AG04450 (cell line): ENCODE results near the gene WASF3. TPM values are rescaled to one million over a fixed set of nuclear protein-coding genes. Genes with fewer than 3 reads are reported as not detected.

Source experiments
- CTCF ChIA-PET: fragments of 300-600, 350-600 bp; formaldehyde crosslinking; extraction: SDS; loops from one replicate; lab custom pipeline; 2022; ENCODE audit warnings: antibody characterized with exemption, inconsistent platforms; lab: Charles Lee
- POLR2A ChIA-PET: fragments of 350-600 bp; formaldehyde crosslinking; extraction: SDS; loops from one replicate; lab custom pipeline; 2021; ENCODE audit warnings: antibody characterized with exemption, inconsistent platforms; lab: Yijun Ruan, JAX
- DNase-seq: peaks from one replicate; pipeline ENCODE4 v3.0.0-alpha.2; 2011; ENCODE audit warnings: low read depth, low spot score
- H3K27ac ChIP-seq: one replicate; pipeline ENCODE4 v1.5.1; 2012; ENCODE audit warnings: low read depth, low read length, control low read depth
- H3K27me3 ChIP-seq: one replicate; pipeline ENCODE4 v1.6.0; 2012; ENCODE audit warnings: low read length; ENCODE audit not compliant: control insufficient read depth, insufficient read depth
- H3K4me3 ChIP-seq: 2 replicates; pipeline ENCODE4 v1.5.1; 2011; ENCODE audit warnings: mild to moderate bottlenecking, low read depth, low read length, control low read depth
- H3K9me3 ChIP-seq: 2 replicates; pipeline ENCODE4 v1.5.1; 2012; ENCODE audit warnings: low read length; ENCODE audit not compliant: control insufficient read depth, insufficient read depth
- CTCF ChIP-seq: IDR thresholded peaks from 2 replicates; pipeline ENCODE4 v1.5.1; 2011; ENCODE audit warnings: low read depth, low read length, control low read depth, inconsistent platforms
- polyA plus RNA-seq: library from polyadenylated mRNA; depleted of rRNA; stranded (reverse); fragments of >200 nt; gene quantifications from 2 replicates; pipeline ENCODE4 v1.2.3, GENCODE V29; 2011

WASF3 gene
- polyA plus RNA-seq, 1 experiment: 11.3 TPM

GRCh38 chr13:26694609-26695359, 137.3 kb downstream of the WASF3 start:
- no peak for TF ChIP-seq CTCF
- H3K27ac ChIP-seq: no peak overlapping the region
- CTCF ChIA-PET: interaction anchor here (0.9 to 6.6 kb wide), 3 partner anchors 65 to 510 kb away, joined by 3 to 174 read pairs (median 4); no protein-coding TSS in a partner anchor
- H3K9me3 ChIP-seq: no peaks in the 10 kb centered on the region
- H3K27me3 ChIP-seq: peaks cover 3% of the 10 kb centered on the region
- no peak overlapping the region for H3K4me3 ChIP-seq
- DNase-seq: no peak
- POLR2A ChIA-PET: interaction anchor here (0.6 to 0.8 kb wide), 2 partner anchors 136 to 508 kb away, joined by 3 to 5 read pairs; no protein-coding TSS in a partner anchor

GRCh38 chr13:26695360-26695705, 137.8 kb downstream of the WASF3 start:
- ChIA-PET POLR2A (interaction anchor here (0.6 to 0.8 kb wide), 2 partner anchors 137 to 509 kb away, joined by 3 to 5 read pairs; no protein-coding TSS in a partner anchor), CTCF (interaction anchor here (0.9 to 6.6 kb wide), 4 partner anchors 65 to 510 kb away, joined by 3 to 174 read pairs (median 8); no protein-coding TSS in a partner anchor)
- Histone ChIP-seq H3K9me3 (no peaks in the 10 kb centered on the region), H3K27ac (no peak overlapping the region), H3K4me3 (no peak overlapping the region), H3K27me3 (peaks cover 3% of the 10 kb centered on the region)
- TF ChIP-seq CTCF: no peak
- no peak for DNase-seq

GRCh38 chr13:26695891-26696311, 138.4 kb downstream of the WASF3 start:
- no peak for DNase-seq
- Histone ChIP-seq H3K4me3 (no peak overlapping the region), H3K27ac (no peak overlapping the region), H3K27me3 (peaks cover 3% of the 10 kb centered on the region), H3K9me3 (no peaks in the 10 kb centered on the region)
- no peak for TF ChIP-seq CTCF
- ChIA-PET POLR2A (no interaction called here), CTCF (interaction anchor here (0.9 to 6.6 kb wide), 4 partner anchors 66 to 511 kb away, joined by 4 to 174 read pairs (median 8); no protein-coding TSS in a partner anchor)

GRCh38 chr13:26697069-26697955, 139.8 kb downstream of the WASF3 start:
- Histone ChIP-seq H3K4me3 (no peak overlapping the region), H3K27me3 (peaks cover 3% of the 10 kb centered on the region), H3K9me3 (no peaks in the 10 kb centered on the region), H3K27ac (no peak overlapping the region)
- no peak for TF ChIP-seq CTCF
- CTCF ChIA-PET: interaction anchor here (0.6 to 6.6 kb wide), 7 partner anchors 10 to 512 kb away, joined by 3 to 174 read pairs (median 5); no protein-coding TSS in a partner anchor
- POLR2A ChIA-PET: interaction anchor here (0.5 kb wide), 1 partner anchor 250 kb away, joined by 6 read pairs; no protein-coding TSS in a partner anchor
- DNase-seq: no peak
